ENCODE measurements around the gene CSNK1A1L.

- TF ChIP-seq CTCF (IDR thresholded peaks at IDR 0.05; ENCODE audit: extremely low read depth in 1 of 2, insufficient read depth in 1 of 2, low read depth in 1 of 2, low read length in 2 of 2), result no peak
- TF ChIP-seq JUN (IDR thresholded peaks at IDR 0.05; ENCODE audit: borderline replicate concordance, insufficient read depth, insufficient read length, low read depth), result no peak
- no peak for TF ChIP-seq POLR2A (IDR thresholded peaks at IDR 0.05; ENCODE audit: low read depth, low read length)
- TF ChIP-seq POLR2AphosphoS5 (IDR thresholded peaks at IDR 0.05; ENCODE audit: insufficient read depth, low read depth, low read length), result no peak
- TF ChIP-seq MYC (IDR thresholded peaks at IDR 0.05; ENCODE audit: low read depth, low read length), result no peak
- no peak for TF ChIP-seq MAX (IDR thresholded peaks at IDR 0.05; ENCODE audit: insufficient read depth, insufficient read length)
- TF ChIP-seq EZH2 (IDR thresholded peaks at IDR 0.05; ENCODE audit: borderline replicate concordance, low read depth, low read length, severe bottlenecking), result no peak
Observed at GRCh38 chr13:37102896-37103295, 2.6 kb downstream of the CSNK1A1L start.

Data from endothelial cell of umbilical vein (primary cell).